HG02970 (cell line): ENCODE data around the gene QKI.

Source experiments
- ATAC-seq: cut with Tn5 transposase; IDR thresholded peaks from one replicate; pipeline ENCODE4 v1.9.1; 2021; ENCODE audit warnings: mild to moderate bottlenecking, moderate library complexity, moderate number of reproducible peaks; ENCODE audit not compliant: unreplicated experiment, low FRiP score

QKI gene

GRCh38 chr6:163525926-163526325, 111.4 kb downstream of the QKI start:
- no peak for ATAC-seq

- no peak for ATAC-seq
Measured at GRCh38 chr6:163526346-163526745, 111.8 kb downstream of the QKI start.

GRCh38 chr6:163527291-163527690, 112.8 kb downstream of the QKI start:
- ATAC-seq: no peak

- no peak for ATAC-seq
Measured at GRCh38 chr6:163529605-163530004, 115.1 kb downstream of the QKI start.

- no peak for ATAC-seq
Measured at GRCh38 chr6:163530406-163530805, 115.9 kb downstream of the QKI start.

- ATAC-seq: no peak
Measured at GRCh38 chr6:163531122-163531521, 116.6 kb downstream of the QKI start.

GRCh38 chr6:163532526-163533078, 118.1 kb downstream of the QKI start:
- no peak for ATAC-seq

GRCh38 chr6:163533443-163533842, 118.9 kb downstream of the QKI start:
- no peak for ATAC-seq

GRCh38 chr6:163536770-163537169, 122.3 kb downstream of the QKI start:
- no peak for ATAC-seq

GRCh38 chr6:163538331-163538730, 123.8 kb downstream of the QKI start:
- no peak for ATAC-seq

- no peak for ATAC-seq
Measured at GRCh38 chr6:163539101-163539762, 124.7 kb downstream of the QKI start.

GRCh38 chr6:163543321-163543720, 128.8 kb downstream of the QKI start:
- no peak for ATAC-seq

GRCh38 chr6:163545370-163545769, 130.9 kb downstream of the QKI start:
- no peak for ATAC-seq

GRCh38 chr6:163547287-163547686, 132.8 kb downstream of the QKI start:
- no peak for ATAC-seq

GRCh38 chr6:163548624-163549023, 134.1 kb downstream of the QKI start:
- no peak for ATAC-seq

GRCh38 chr6:163554032-163554431, 139.5 kb downstream of the QKI start:
- ATAC-seq: no peak

GRCh38 chr6:163554663-163555062, 140.1 kb downstream of the QKI start:
- ATAC-seq: no peak

GRCh38 chr6:163559661-163560060, 145.1 kb downstream of the QKI start:
- no peak for ATAC-seq

GRCh38 chr6:163563318-163563717, 148.8 kb downstream of the QKI start:
- ATAC-seq: no peak

GRCh38 chr6:163564534-163564933, 150.0 kb downstream of the QKI start:
- ATAC-seq: no peak

- ATAC-seq: no peak
Measured at GRCh38 chr6:163565140-163565539, 150.6 kb downstream of the QKI start.

GRCh38 chr6:163566056-163566455, 151.5 kb downstream of the QKI start:
- no peak for ATAC-seq

GRCh38 chr6:163568275-163568674, 153.8 kb downstream of the QKI start:
- ATAC-seq: no peak
